Thyroid gland (tissue), 4 donors: ENCODE results near the gene LMO4. TPM values are rescaled to one million over a fixed set of nuclear protein-coding genes. Genes with fewer than 3 reads are reported as not detected.
A peak's percentile ranks its signal among the peaks of the same experiment; 100 is the strongest.

Experiments used
- DNase-seq, 2 donors: peaks; one replicate each; pipeline ENCODE4 v3.0.0-alpha.2; 2019
- H3K27ac ChIP-seq, 3 donors: fragments of 200-600 bp; sonication (generic); 1 replicate in 2 of 3; 2 replicates in 1 of 3; pipeline ENCODE4 v1.5.1; 2016 to 2019; ENCODE audit warnings: mild to moderate bottlenecking in 1 of 3, moderate library complexity in 1 of 3
- H3K27me3 ChIP-seq: fragments of 200-600 bp; sonication (generic); one replicate; pipeline ENCODE4 v1.5.1; 2019
- H3K36me3 ChIP-seq, 2 donors: fragments of 200-600 bp; sonication (generic); one replicate each; pipeline ENCODE4 v1.5.1; 2016 to 2019
- H3K4me1 ChIP-seq, 2 donors: fragments of 200-600 bp; sonication (generic); one replicate each; pipeline ENCODE4 v1.5.1; 2017 to 2019
- H3K4me3 ChIP-seq, 3 donors: fragments of 200-600 bp; sonication (generic); replicated peaks in 1 of 3; 1 replicate in 2 of 3; 2 replicates in 1 of 3; pipeline ENCODE4 v1.5.1; 2016; ENCODE audit warnings: mild to moderate bottlenecking in 1 of 3
- H3K9me3 ChIP-seq: fragments of 200-600 bp; sonication (generic); one replicate; pipeline ENCODE4 v1.5.1; 2017
- CTCF ChIP-seq, 6 experiments: fragments of 200-600 bp in 3 of 6; fragments of 450-650 bp in 3 of 6; sonication (generic) in 3 of 6; IDR thresholded peaks; one replicate each; pipeline ENCODE4 v1.5.1; 2016 to 2019; ENCODE audit warnings: antibody characterized with exemption in 6 of 6, mild to moderate bottlenecking in 2 of 6, inconsistent platforms in 1 of 6, moderate library complexity in 1 of 6
- POLR2A ChIP-seq, 2 donors: fragments of 450-650 bp; IDR thresholded peaks; one replicate each; pipeline ENCODE4 v1.6.1; 2017; ENCODE audit warnings: antibody characterized with exemption in 2 of 2, mild to moderate bottlenecking in 2 of 2, moderate library complexity in 1 of 2
- WGBS, 2 donors: methylation state at CpG; one replicate each; pipeline ENCODE4 v1.1.5; 2017; 5-methylcytosine and 5-hydroxymethylcytosine counted together
- intact Hi-C: fragments of 100-400 bp; cut with DNase I; formaldehyde crosslinking; loops from one replicate; pipeline ENCODE4 v1.15.1; 2023
- total RNA-seq, 4 donors: library from RNA; depleted of rRNA; stranded (reverse); fragments of >200 nt; gene quantifications; one replicate each; pipeline ENCODE4 v1.2.3, GENCODE V29; 2016

Gene LMO4
- total RNA-seq, 4 donors from 2014 or later: 53.3 to 71.1 (median 60.3) TPM

DNA sequence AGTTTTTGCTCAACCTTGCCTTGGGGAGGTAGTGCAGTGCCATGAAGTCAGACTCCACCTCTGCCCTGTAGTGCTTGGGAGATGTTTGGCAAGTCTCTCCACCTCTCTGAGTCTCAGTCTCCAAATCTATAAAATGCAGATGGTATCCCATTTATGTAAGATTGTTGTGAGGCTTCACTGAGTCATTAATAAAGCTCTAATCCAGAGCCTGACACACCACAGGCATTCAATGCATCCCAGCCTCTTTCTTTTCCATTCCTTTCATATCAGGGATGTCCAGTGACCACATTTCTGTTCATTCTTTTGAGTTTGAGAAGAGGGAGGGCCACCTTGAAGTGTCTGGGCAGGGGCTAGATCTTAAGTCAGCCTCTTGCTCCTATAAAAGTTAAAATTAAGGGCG lies 37.6 kb upstream of the LMO4 start:
- intact Hi-C loops: loop anchor here (5.0 to 10.0 kb wide), 2 partner anchors 664 to 1011 kb away; no protein-coding TSS in a partner anchor
- no peak overlapping the region for H3K27ac ChIP-seq
- no peak for DNase-seq
- H3K9me3 ChIP-seq: no peaks in the 10 kb centered on the region
- TF ChIP-seq POLR2A (IDR thresholded peaks at IDR 0.05) (no peak), CTCF (IDR thresholded peaks at IDR 0.05) (no peak)
- H3K27me3 ChIP-seq: no peaks in the 10 kb centered on the region
- no peaks in the 10 kb centered on the region for H3K36me3 ChIP-seq
- H3K4me3 ChIP-seq: no peak overlapping the region
- 68 to 71% methylated on average over 1 of the region's 1 CpG for WGBS, 2 donors
- H3K4me1 ChIP-seq: no peaks in the 10 kb centered on the region

GRCh38 chr1:87292684-87293493 lies 35.8 kb upstream of the LMO4 start:
- Histone ChIP-seq H3K27ac (no peak overlapping the region), H3K4me3 (no peak overlapping the region), H3K4me1 (no peaks in the 10 kb centered on the region), H3K36me3 (no peaks in the 10 kb centered on the region), H3K27me3 (no peaks in the 10 kb centered on the region), H3K9me3 (no peaks in the 10 kb centered on the region)
- WGBS, 2 donors: 44 to 45% methylated on average over 9 of the region's 9 CpGs
- peak; percentile 56 to 63 for DNase-seq
- TF ChIP-seq CTCF (IDR thresholded peaks at IDR 0.05): peak; percentile 51 to 84 (median 74)
- no peak for TF ChIP-seq POLR2A (IDR thresholded peaks at IDR 0.05)
- intact Hi-C loops: loop anchor here (5.0 to 10.0 kb wide), 2 partner anchors 662 to 1009 kb away; no protein-coding TSS in a partner anchor

GRCh38 chr1:87294633-87295032 lies 34.0 kb upstream of the LMO4 start:
- Histone ChIP-seq H3K27ac (no peak overlapping the region), H3K4me1 (no peaks in the 10 kb centered on the region), H3K36me3 (no peaks in the 10 kb centered on the region), H3K27me3 (no peaks in the 10 kb centered on the region), H3K9me3 (no peaks in the 10 kb centered on the region), H3K4me3 (no peak overlapping the region)
- intact Hi-C loops: loop anchor here (5.0 to 10.0 kb wide), 2 partner anchors 660 to 1008 kb away; no protein-coding TSS in a partner anchor
- TF ChIP-seq POLR2A (IDR thresholded peaks at IDR 0.05) (no peak), CTCF (IDR thresholded peaks at IDR 0.05) (no peak)
- DNase-seq: no peak
- WGBS, 2 donors: 79 to 81% methylated on average over 5 of the region's 5 CpGs

GRCh38 chr1:87295445-87296110 lies 33.1 kb upstream of the LMO4 start:
- no peaks in the 10 kb centered on the region for H3K27me3 ChIP-seq
- intact Hi-C loops: loop anchor here (10.0 kb wide), 1 partner anchor 659 kb away; no protein-coding TSS in a partner anchor
- DNase-seq: no peak
- H3K9me3 ChIP-seq: no peaks in the 10 kb centered on the region
- no peak overlapping the region for H3K27ac ChIP-seq
- no peak overlapping the region for H3K4me3 ChIP-seq
- 73 to 80% methylated on average over 11 of the region's 11 CpGs for WGBS, 2 donors
- no peaks in the 10 kb centered on the region for H3K36me3 ChIP-seq
- no peaks in the 10 kb centered on the region for H3K4me1 ChIP-seq
- no peak for TF ChIP-seq CTCF (IDR thresholded peaks at IDR 0.05)
- TF ChIP-seq POLR2A (IDR thresholded peaks at IDR 0.05): no peak

GRCh38 chr1:87296206-87296605 lies 32.5 kb upstream of the LMO4 start:
- H3K4me3 ChIP-seq: no peak overlapping the region
- TF ChIP-seq POLR2A (IDR thresholded peaks at IDR 0.05): no peak
- no peak for TF ChIP-seq CTCF (IDR thresholded peaks at IDR 0.05)
- no peaks in the 10 kb centered on the region for H3K36me3 ChIP-seq
- no peaks in the 10 kb centered on the region for H3K4me1 ChIP-seq
- no peaks in the 10 kb centered on the region for H3K27me3 ChIP-seq
- intact Hi-C loops: loop anchor here (10.0 kb wide), 1 partner anchor 659 kb away; no protein-coding TSS in a partner anchor
- no peaks in the 10 kb centered on the region for H3K9me3 ChIP-seq
- no peak for DNase-seq
- H3K27ac ChIP-seq: no peak overlapping the region
- WGBS, 2 donors: 90 to 92% methylated on average over 6 of the region's 6 CpGs
